Ecto neural progenitor cell (in vitro differentiated cells): ENCODE measurements around the gene TFEB.

Source experiments
- DNase-seq: peaks from one replicate; pipeline ENCODE4 v3.0.0-alpha.2; 2018; ENCODE audit warnings: low spot score

The TFEB gene

GRCh38 chr6:41705996-41706835 lies 29.2 kb downstream of the TFEB start:
- DNase-seq: peak; percentile 85

GRCh38 chr6:41705311-41705995 lies 30.0 kb downstream of the TFEB start:
- DNase-seq: no peak

GRCh38 chr6:41704656-41705310 lies 30.6 kb downstream of the TFEB start:
- no peak for DNase-seq

- no peak for DNase-seq
Observed at GRCh38 chr6:41704028-41704427, 31.4 kb downstream of the TFEB start.

- DNase-seq: no peak
Observed at GRCh38 chr6:41702771-41703494, 32.5 kb downstream of the TFEB start.

- DNase-seq: no peak
Observed at GRCh38 chr6:41702089-41702745, 33.2 kb downstream of the TFEB start.

GRCh38 chr6:41700463-41701347 lies 34.7 kb downstream of the TFEB start:
- no peak for DNase-seq

- no peak for DNase-seq
Observed at GRCh38 chr6:41699063-41699462, 36.3 kb downstream of the TFEB start.

GRCh38 chr6:41697861-41698781 lies 37.3 kb downstream of the TFEB start:
- no peak for DNase-seq

GRCh38 chr6:41696788-41697187 lies 38.6 kb downstream of the TFEB start:
- DNase-seq: no peak

- no peak for DNase-seq
Observed at GRCh38 chr6:41695825-41696224, 39.6 kb downstream of the TFEB start.

- no peak for DNase-seq
Observed at GRCh38 chr6:41694815-41695526, 40.4 kb downstream of the TFEB start.

GRCh38 chr6:41693281-41694240 lies 41.8 kb downstream of the TFEB start:
- DNase-seq: no peak

- no peak for DNase-seq
Observed at GRCh38 chr6:41692730-41693129, 42.7 kb downstream of the TFEB start.

- no peak for DNase-seq
Observed at GRCh38 chr6:41692080-41692675, 43.2 kb downstream of the TFEB start.

- DNase-seq: no peak
Observed at GRCh38 chr6:41691426-41692079, 43.9 kb downstream of the TFEB start.
